Activated CD8-positive, alpha-beta memory T cell treated with anti-CD3 and anti-CD28 coated beads for 36 hours (primary cell): ENCODE measurements around the gene SOCS3. TPM values are rescaled to one million over a fixed set of nuclear protein-coding genes. Genes with fewer than 3 reads are reported as not detected.
"Not testable (repeated sequence)": the region's sequence is repeated elsewhere in the genome, so short reads cannot be mapped to it uniquely, and the experiment has no call there.

Experiments
- CTCF ChIA-PET: fragments of 350-600 bp; sonication (Branson Sonifier 250); formaldehyde crosslinking; loops from one replicate; lab custom pipeline; 2021; ENCODE audit warnings: antibody characterized with exemption; lab: Charles Lee
- POLR2A ChIA-PET: fragments of 350-600 bp; sonication (Branson Sonifier 250); formaldehyde crosslinking; loops from one replicate; lab custom pipeline; 2021; ENCODE audit warnings: antibody characterized with exemption; lab: Charles Lee
- total RNA-seq, 2 experiments: library from RNA; stranded (reverse); gene quantifications; one replicate each; pipeline ENCODE4 v1.2.3, GENCODE V29; 2021

SOCS3 gene
- total RNA-seq, 2 experiments from 2014 or later, result 27.8 to 28.6 TPM

GRCh38 chr17:78345791-78346494 is 13.9 kb downstream of the SOCS3 start:
- ChIA-PET POLR2A (interaction anchor here (2.5 kb wide), 1 partner anchor 13 kb away, joined by 8 read pairs; no protein-coding TSS in a partner anchor), CTCF (interaction anchor here (1.6 to 1.9 kb wide), 2 partner anchors 15 to 66 kb away, joined by 4 read pairs; no protein-coding TSS in a partner anchor)

- CTCF ChIA-PET, result interaction anchor here (0.6 to 1.6 kb wide), 3 partner anchors 10 to 56 kb away, joined by 4 to 6 read pairs (median 5); no protein-coding TSS in a partner anchor
- POLR2A ChIA-PET, result interaction anchor here (2.5 kb wide), 1 partner anchor 13 kb away, joined by 8 read pairs; no protein-coding TSS in a partner anchor
Measured at GRCh38 chr17:78345172-78345571, 14.7 kb downstream of the SOCS3 start.

DNA sequence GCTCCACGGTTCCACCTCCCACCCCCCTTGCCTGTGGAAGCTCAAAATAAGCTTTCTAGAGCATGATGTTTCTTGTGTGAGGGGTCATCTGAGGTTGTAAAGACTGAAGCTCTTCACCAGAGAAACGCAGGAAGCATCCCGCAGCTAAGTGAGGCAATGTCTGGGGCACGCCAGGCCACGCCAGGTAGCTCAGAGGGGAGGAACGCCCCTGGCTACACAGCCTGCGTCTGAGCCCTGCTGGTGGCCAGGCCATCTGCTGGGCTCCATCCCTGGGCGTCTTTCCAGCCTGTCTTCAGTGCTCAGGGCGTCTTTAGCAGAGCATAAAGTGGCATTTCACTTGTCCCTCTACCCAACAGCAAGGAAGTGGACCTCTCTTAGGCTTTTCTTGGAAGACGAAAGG is 15.2 kb downstream of the SOCS3 start:
- ChIA-PET POLR2A (interaction anchor here (1.6 to 2.5 kb wide), 2 partner anchors 11 to 14 kb away, joined by 8 read pairs; no protein-coding TSS in a partner anchor), CTCF (interaction anchor here (0.9 to 1.6 kb wide), 3 partner anchors 10 to 16 kb away, joined by 3 to 5 read pairs (median 4); partner anchors contain the start of gene SOCS3)

- POLR2A ChIA-PET, result interaction anchor here (1.6 to 2.5 kb wide), 2 partner anchors 12 to 15 kb away, joined by 8 read pairs; no protein-coding TSS in a partner anchor
- CTCF ChIA-PET, result interaction anchor here (0.9 to 1.3 kb wide), 3 partner anchors 11 to 16 kb away, joined by 3 to 5 read pairs (median 3); partner anchors contain the start of gene SOCS3
Measured at GRCh38 chr17:78343543-78344201, 16.2 kb downstream of the SOCS3 start.

GRCh38 chr17:78343187-78343542 is 16.7 kb downstream of the SOCS3 start:
- CTCF ChIA-PET, result interaction anchor here (0.8 to 1.4 kb wide), 4 partner anchors 14 to 79 kb away, joined by 3 to 4 read pairs (median 4); no protein-coding TSS in a partner anchor
- POLR2A ChIA-PET, result interaction anchor here (0.9 to 2.5 kb wide), 3 partner anchors 11 to 15 kb away, joined by 3 to 8 read pairs (median 8); no protein-coding TSS in a partner anchor

DNA sequence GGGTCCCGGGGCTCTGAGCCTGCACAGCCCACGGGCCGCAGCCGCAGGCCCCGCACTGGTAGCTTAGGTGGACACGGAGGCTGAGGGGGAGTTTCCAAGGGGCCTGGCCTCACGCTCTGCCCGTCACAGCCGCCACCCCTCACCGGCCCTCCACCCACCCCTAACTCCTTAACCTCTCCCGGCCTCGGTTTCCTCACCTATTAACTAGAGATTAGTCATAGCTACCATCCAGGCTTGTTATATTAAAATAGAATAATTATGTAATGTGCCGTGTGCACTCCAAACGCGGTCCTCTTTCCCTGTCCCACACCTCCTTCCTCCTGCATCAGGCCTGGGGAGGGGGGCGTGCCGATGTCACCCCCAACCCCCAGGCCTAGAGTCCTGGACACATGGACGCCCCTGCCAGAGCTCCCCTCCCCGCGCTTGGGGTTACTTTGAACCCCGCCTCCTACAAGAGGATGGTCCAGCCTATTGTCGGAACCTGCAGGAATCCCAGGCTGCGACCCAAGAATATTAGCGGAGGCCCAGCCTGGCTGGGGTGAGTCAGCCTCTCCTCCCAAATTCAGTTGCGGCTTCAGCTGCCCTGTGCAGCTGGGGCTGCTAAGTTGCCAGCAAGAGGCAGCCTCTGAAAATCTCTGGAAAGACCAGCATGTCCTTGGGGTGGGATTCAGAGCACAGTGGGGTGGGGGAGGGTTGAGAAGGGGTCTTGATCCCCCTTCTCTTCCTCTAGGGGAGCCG is 17.3 kb downstream of the SOCS3 start:
- CTCF ChIA-PET, result interaction anchor here (0.5 to 1.4 kb wide), 5 partner anchors 13 to 79 kb away, joined by 3 to 4 read pairs (median 4); no protein-coding TSS in a partner anchor
- POLR2A ChIA-PET, result interaction anchor here (0.5 to 2.0 kb wide), 3 partner anchors 12 to 424 kb away, joined by 3 to 7 read pairs (median 3); partner anchors contain the start of gene SOCS3

DNA sequence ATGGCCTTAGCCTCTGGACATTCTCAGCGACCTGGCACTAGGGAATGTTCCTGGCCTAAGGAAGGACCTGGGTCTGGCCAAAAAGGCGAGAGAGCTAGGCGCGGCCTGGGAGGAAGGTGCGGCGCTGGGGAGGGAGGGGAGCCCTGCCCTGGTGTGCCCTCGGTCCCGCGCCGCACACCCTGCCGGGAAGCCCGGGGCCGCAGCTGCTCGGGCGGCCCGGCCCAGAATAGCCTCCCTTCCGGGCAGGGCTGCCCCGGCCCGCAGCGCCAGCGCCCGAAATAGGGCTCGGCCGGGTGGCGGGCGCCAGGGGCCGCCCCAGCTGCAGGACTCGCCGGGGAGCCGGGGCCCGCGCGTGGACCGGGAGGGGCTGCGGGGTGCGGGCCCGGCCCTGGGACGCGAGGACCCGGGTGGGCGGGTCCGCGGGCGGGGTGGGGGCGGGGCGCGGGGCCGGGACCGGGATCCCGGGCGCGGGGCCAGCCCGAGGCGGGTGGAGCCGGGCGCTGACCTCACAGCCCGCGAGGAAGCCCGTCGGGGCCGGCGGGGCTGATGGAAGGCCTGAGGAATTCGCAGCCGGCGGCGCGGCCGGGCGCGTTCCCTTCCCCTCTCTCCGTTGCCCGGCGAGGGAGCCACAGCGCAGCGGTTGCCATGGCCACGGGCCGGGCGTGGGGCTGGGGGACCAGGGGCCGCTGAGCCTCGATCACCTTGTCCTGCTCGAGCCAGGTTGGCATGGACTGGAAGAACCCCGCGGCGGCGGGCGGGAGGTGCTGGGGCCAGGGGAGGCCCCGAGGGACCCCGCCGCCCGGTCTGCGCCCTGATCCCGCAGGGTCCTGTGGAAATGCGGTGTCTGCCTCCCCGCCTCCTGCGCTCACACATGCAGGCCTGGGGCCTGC is 18.1 kb downstream of the SOCS3 start:
- ChIA-PET POLR2A (interaction anchor here (0.5 to 2.0 kb wide), 3 partner anchors 15 to 424 kb away, joined by 3 to 7 read pairs (median 3); partner anchors contain the start of gene SOCS3), CTCF (interaction anchor here (1.2 to 1.4 kb wide), 2 partner anchors 16 to 80 kb away, joined by 4 read pairs; no protein-coding TSS in a partner anchor)

GRCh38 chr17:78340183-78340955 is 19.5 kb downstream of the SOCS3 start:
- CTCF ChIA-PET, result interaction anchor here (1.6 kb wide), 1 partner anchor 24 kb away, joined by 4 read pairs; no protein-coding TSS in a partner anchor
- POLR2A ChIA-PET, result interaction anchor here (2.0 kb wide), 1 partner anchor 20 kb away, joined by 7 read pairs; the partner anchor contains the start of gene SOCS3

GRCh38 chr17:78338486-78339259 is 21.2 kb downstream of the SOCS3 start:
- POLR2A ChIA-PET, result interaction anchor here (0.6 to 1.2 kb wide), 3 partner anchors 9 to 205 kb away, joined by 3 to 6 read pairs (median 4); partner anchors contain the start of gene SOCS3

GRCh38 chr17:78337244-78338109 is 22.4 kb downstream of the SOCS3 start:
- POLR2A ChIA-PET, result no interaction called here
- CTCF ChIA-PET, result no interaction called here

More at GRCh38 chr17:78338486-78339259, 21.2 kb downstream of the SOCS3 start:
- CTCF ChIA-PET, result interaction anchor here (0.6 to 1.6 kb wide), 3 partner anchors 10 to 27 kb away, joined by 3 to 4 read pairs (median 3); no protein-coding TSS in a partner anchor

DNA sequence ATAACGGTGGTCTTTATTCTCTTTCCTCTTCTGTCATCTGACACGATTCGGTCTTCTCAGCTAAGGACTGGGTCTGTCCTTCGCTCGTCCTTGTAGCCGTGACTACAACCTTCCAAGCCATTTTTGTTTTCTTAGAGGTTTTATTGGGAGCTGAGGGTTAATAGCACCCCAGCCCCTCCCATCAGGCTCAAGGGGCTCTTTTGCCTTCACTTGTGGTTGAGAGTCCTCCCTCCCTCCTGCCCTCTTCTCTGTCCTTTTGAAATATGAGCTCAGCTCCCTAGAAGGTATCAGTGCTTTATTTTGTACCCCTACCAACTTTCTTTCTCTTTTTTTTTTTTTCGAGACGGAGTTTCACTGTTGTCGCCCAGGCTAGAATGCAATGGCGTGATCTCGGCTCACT is 24.7 kb downstream of the SOCS3 start:
- ChIA-PET CTCF (interaction anchor here (1.2 to 1.3 kb wide), 2 partner anchors 15 to 147 kb away, joined by 3 read pairs; no protein-coding TSS in a partner anchor), POLR2A (interaction anchor here (0.7 to 1.5 kb wide), 2 partner anchors 23 to 51 kb away, joined by 3 to 4 read pairs; no protein-coding TSS in a partner anchor)

GRCh38 chr17:78332991-78333390 is 26.9 kb downstream of the SOCS3 start:
- ChIA-PET POLR2A (no interaction called here), CTCF (no interaction called here)

- CTCF ChIA-PET, result interaction anchor here (1.6 kb wide), 1 partner anchor 13 kb away, joined by 5 read pairs; no protein-coding TSS in a partner anchor
- POLR2A ChIA-PET, result not testable (repeated sequence)
Measured at GRCh38 chr17:78331355-78331754, 28.5 kb downstream of the SOCS3 start.

- ChIA-PET POLR2A (no interaction called here), CTCF (no interaction called here)
Measured at GRCh38 chr17:78330570-78331224, 29.2 kb downstream of the SOCS3 start.
